ENCODE data around the gene THEM5.
"Not testable (repeated sequence)": the region's sequence is repeated elsewhere in the genome, so short reads cannot be mapped to it uniquely, and the experiment has no call there.

THEM5 gene

GRCh38 chr1:151881479-151881878 is 28.0 kb upstream of the THEM5 start:
- no peak for TF ChIP-seq CTCF (IDR thresholded peaks at IDR 0.05; ENCODE audit: control insufficient read depth, insufficient read depth, low read depth, low read length, missing control alignments)
- DNase-seq (ENCODE audit: low read depth), result no peak
- no peak overlapping the region for H3K4me3 ChIP-seq (ENCODE audit: control insufficient read depth, low read depth, low read length)

GRCh38 chr1:151875419-151876097 is 22.0 kb upstream of the THEM5 start:
- TF ChIP-seq CTCF (IDR thresholded peaks at IDR 0.05; ENCODE audit: control insufficient read depth, insufficient read depth, low read depth, low read length, missing control alignments), result no peak
- no peak for DNase-seq (ENCODE audit: low read depth)
- H3K4me3 ChIP-seq (ENCODE audit: control insufficient read depth, low read depth, low read length), result no peak overlapping the region

GRCh38 chr1:151872776-151873175 is 19.3 kb upstream of the THEM5 start:
- not testable (repeated sequence) for DNase-seq (ENCODE audit: low read depth); H3K4me3 ChIP-seq (ENCODE audit: control insufficient read depth, low read depth, low read length)

- H3K4me3 ChIP-seq (ENCODE audit: control insufficient read depth, low read depth, low read length), result no peak overlapping the region
- DNase-seq (ENCODE audit: low read depth), result no peak
- no peak for TF ChIP-seq CTCF (IDR thresholded peaks at IDR 0.05; ENCODE audit: control insufficient read depth, insufficient read depth, low read depth, low read length, missing control alignments)
These were observed 17.9 kb upstream of the THEM5 start for GRCh38 chr1:151871284-151872030.

- DNase-seq (ENCODE audit: low read depth), result no peak
- no peak overlapping the region for H3K4me3 ChIP-seq (ENCODE audit: control insufficient read depth, low read depth, low read length)
- no peak for TF ChIP-seq CTCF (IDR thresholded peaks at IDR 0.05; ENCODE audit: control insufficient read depth, insufficient read depth, low read depth, low read length, missing control alignments)
These were observed 15.0 kb upstream of the THEM5 start for GRCh38 chr1:151868486-151868885.

- no peak for TF ChIP-seq CTCF (IDR thresholded peaks at IDR 0.05; ENCODE audit: control insufficient read depth, insufficient read depth, low read depth, low read length, missing control alignments)
- peak; percentile 57 for DNase-seq (ENCODE audit: low read depth)
- no peak overlapping the region for H3K4me3 ChIP-seq (ENCODE audit: control insufficient read depth, low read depth, low read length)
These were observed 14.4 kb upstream of the THEM5 start for GRCh38 chr1:151867765-151868411.

- DNase-seq (ENCODE audit: low read depth), result no peak
- no peak overlapping the region for H3K4me3 ChIP-seq (ENCODE audit: control insufficient read depth, low read depth, low read length)
- TF ChIP-seq CTCF (IDR thresholded peaks at IDR 0.05; ENCODE audit: control insufficient read depth, insufficient read depth, low read depth, low read length, missing control alignments), result no peak
These were observed 13.8 kb upstream of the THEM5 start for GRCh38 chr1:151867321-151867720.
